ENCODE measurements around the gene SLC33A1. TPM values are rescaled to one million over a fixed set of nuclear protein-coding genes. Genes with fewer than 3 reads are reported as not detected.
"Not testable (repeated sequence)": the region's sequence is repeated elsewhere in the genome, so short reads cannot be mapped to it uniquely, and the experiment has no call there.

Gene SLC33A1
- total RNA-seq, 1 donor from 2014 or later: 28.0 TPM

GRCh38 chr3:155871746-155872158 is 17.5 kb upstream of the SLC33A1 start:
- no peaks in the 10 kb centered on the region for H3K27me3 Mint-ChIP-seq
- DNase-seq: no peak
- H3K9me3 Mint-ChIP-seq: no peaks in the 10 kb centered on the region
- H3K36me3 Mint-ChIP-seq (ENCODE audit: low read depth): peaks cover 2% of the 10 kb centered on the region
- H3K4me3 Mint-ChIP-seq: peak overlapping the region; percentile 88
- H3K27ac Mint-ChIP-seq: peak overlapping the region; percentile 85
- intact Hi-C loops (cut with micrococcal nuclease): loop anchor here (5.0 kb wide), 1 partner anchor 41 kb away; no protein-coding TSS in a partner anchor
- H3K4me1 Mint-ChIP-seq: peaks cover 25% of the 10 kb centered on the region

- peak overlapping the region; percentile 88 for H3K4me3 Mint-ChIP-seq
- peak overlapping the region; percentile 85 for H3K27ac Mint-ChIP-seq
- intact Hi-C loops (cut with micrococcal nuclease): loop anchor here (1.0 to 5.0 kb wide), 5 partner anchors 9 to 1289 kb away; partner anchors contain the start of genes C3orf33, CCNL1 and SLC33A1
- DNase-seq: peak; percentile 88
- H3K27me3 Mint-ChIP-seq: no peaks in the 10 kb centered on the region
- H3K36me3 Mint-ChIP-seq (ENCODE audit: low read depth): peaks cover 2% of the 10 kb centered on the region
- no peaks in the 10 kb centered on the region for H3K9me3 Mint-ChIP-seq
- peaks cover 22% of the 10 kb centered on the region for H3K4me1 Mint-ChIP-seq
Observed at GRCh38 chr3:155870945-155871745, 16.9 kb upstream of the SLC33A1 start.

- DNase-seq: no peak
- H3K4me1 Mint-ChIP-seq: peaks cover 19% of the 10 kb centered on the region
- H3K27me3 Mint-ChIP-seq: no peaks in the 10 kb centered on the region
- peaks cover 2% of the 10 kb centered on the region for H3K36me3 Mint-ChIP-seq (ENCODE audit: low read depth)
- peak within 1 kb of the TSS; percentile 88 for H3K4me3 Mint-ChIP-seq
- peak within 1 kb of the TSS; percentile 96 for H3K27ac Mint-ChIP-seq
- intact Hi-C loops (cut with micrococcal nuclease): loop anchor here (1.0 to 5.0 kb wide), 5 partner anchors 8 to 1290 kb away; partner anchors contain the start of genes C3orf33, CCNL1 and SLC33A1
- no peaks in the 10 kb centered on the region for H3K9me3 Mint-ChIP-seq
Observed at GRCh38 chr3:155870133-155870944, 16.1 kb upstream of the SLC33A1 start, which contains the start of gene GMPS. Gene GMPS (plus strand): TSS chr3:155870650. CDS start chr3:155870871, 221 bp downstream.

- Mint-ChIP-seq H3K36me3 (ENCODE audit: low read depth) (peaks cover 2% of the 10 kb centered on the region), H3K4me1 (peaks cover 17% of the 10 kb centered on the region), H3K4me3 (peak overlapping the region; percentile 88), H3K27me3 (no peaks in the 10 kb centered on the region), H3K27ac (peak overlapping the region; percentile 96), H3K9me3 (no peaks in the 10 kb centered on the region)
- no peak for DNase-seq
- intact Hi-C loops (cut with micrococcal nuclease): loop anchor here (1.0 to 5.0 kb wide), 5 partner anchors 7 to 1291 kb away; partner anchors contain the start of genes C3orf33, CCNL1 and SLC33A1
Observed at GRCh38 chr3:155869691-155870090, 15.5 kb upstream of the SLC33A1 start.

- H3K36me3 Mint-ChIP-seq (ENCODE audit: low read depth): peaks cover 3% of the 10 kb centered on the region
- peaks cover 6% of the 10 kb centered on the region for H3K9me3 Mint-ChIP-seq
- peaks cover 26% of the 10 kb centered on the region for H3K4me1 Mint-ChIP-seq
- peak; percentile 47 for DNase-seq
- peak overlapping the region; percentile 82 for H3K27ac Mint-ChIP-seq
- intact Hi-C loops (cut with micrococcal nuclease): no loop called here
- peak overlapping the region; percentile 37 for H3K4me3 Mint-ChIP-seq
- no peaks in the 10 kb centered on the region for H3K27me3 Mint-ChIP-seq
Observed at GRCh38 chr3:155863072-155863784, 9.0 kb upstream of the SLC33A1 start.

GRCh38 chr3:155862290-155862982 is 8.2 kb upstream of the SLC33A1 start:
- intact Hi-C loops (cut with micrococcal nuclease): loop anchor here (1.0 kb wide), 2 partner anchors 8 kb away; partner anchors contain the start of genes GMPS and SLC33A1
- H3K4me3 Mint-ChIP-seq: peak overlapping the region; percentile 37

GRCh38 chr3:155861476-155862183 is 7.4 kb upstream of the SLC33A1 start:
- Mint-ChIP-seq H3K4me1 (peaks cover 27% of the 10 kb centered on the region), H3K36me3 (ENCODE audit: low read depth) (peaks cover 3% of the 10 kb centered on the region), H3K27me3 (peaks cover 2% of the 10 kb centered on the region), H3K4me3 (no peak overlapping the region), H3K9me3 (peaks cover 6% of the 10 kb centered on the region), H3K27ac (peak overlapping the region; percentile 82)
- intact Hi-C loops (cut with micrococcal nuclease): loop anchor here (1.0 kb wide), 2 partner anchors 7 to 9 kb away; partner anchors contain the start of genes GMPS and SLC33A1
- no peak for DNase-seq

More at GRCh38 chr3:155862290-155862982, 8.2 kb upstream of the SLC33A1 start:
- H3K36me3 Mint-ChIP-seq (ENCODE audit: low read depth); H3K9me3 Mint-ChIP-seq; H3K27me3 Mint-ChIP-seq: not testable (repeated sequence)
- Mint-ChIP-seq H3K4me1 (peaks cover 27% of the 10 kb centered on the region), H3K27ac (peak overlapping the region; percentile 82)
- peak; percentile 87 for DNase-seq

GRCh38 chr3:155860424-155860823 is 6.2 kb upstream of the SLC33A1 start:
- DNase-seq: peak; percentile 51
- intact Hi-C loops (cut with micrococcal nuclease); H3K4me3 Mint-ChIP-seq; H3K36me3 Mint-ChIP-seq (ENCODE audit: low read depth); H3K27ac Mint-ChIP-seq; H3K9me3 Mint-ChIP-seq; H3K27me3 Mint-ChIP-seq: not testable (repeated sequence)
- H3K4me1 Mint-ChIP-seq: peaks cover 27% of the 10 kb centered on the region

GRCh38 chr3:155859859-155860258 is 5.6 kb upstream of the SLC33A1 start:
- Mint-ChIP-seq H3K4me3 (no peak overlapping the region), H3K4me1 (peaks cover 29% of the 10 kb centered on the region), H3K27ac (no peak overlapping the region), H3K36me3 (ENCODE audit: low read depth) (peaks cover 5% of the 10 kb centered on the region), H3K27me3 (peaks cover 2% of the 10 kb centered on the region), H3K9me3 (peaks cover 6% of the 10 kb centered on the region)
- intact Hi-C loops (cut with micrococcal nuclease): loop anchor here (10.0 kb wide), 1 partner anchor 955 kb away; no protein-coding TSS in a partner anchor
- DNase-seq: no peak

GRCh38 chr3:155853214-155854140 is 750 bp downstream of the SLC33A1 start:
- intact Hi-C loops (cut with micrococcal nuclease): loop anchor here (1.0 to 10.0 kb wide), 10 partner anchors 9 to 1529 kb away; partner anchors contain the start of genes C3orf33, CCNL1, DHX36 and GMPS
- H3K36me3 Mint-ChIP-seq (ENCODE audit: low read depth): peaks cover 37% of the 10 kb centered on the region
- H3K4me3 Mint-ChIP-seq: peak overlapping the region; percentile 97
- no peaks in the 10 kb centered on the region for H3K9me3 Mint-ChIP-seq
- peak; percentile 80 for DNase-seq
- peaks cover 34% of the 10 kb centered on the region for H3K4me1 Mint-ChIP-seq
- peaks cover 2% of the 10 kb centered on the region for H3K27me3 Mint-ChIP-seq
- peak overlapping the region; percentile 98 for H3K27ac Mint-ChIP-seq

GRCh38 chr3:155852341-155852740 is 1.9 kb downstream of the SLC33A1 start:
- peak overlapping the region; percentile 97 for H3K4me3 Mint-ChIP-seq
- intact Hi-C loops (cut with micrococcal nuclease): loop anchor here (5.0 to 10.0 kb wide), 5 partner anchors 100 to 1325 kb away; partner anchors contain the start of gene CCNL1
- DNase-seq: no peak
- H3K9me3 Mint-ChIP-seq: no peaks in the 10 kb centered on the region
- H3K27ac Mint-ChIP-seq: peak overlapping the region; percentile 78
- H3K27me3 Mint-ChIP-seq: peaks cover 2% of the 10 kb centered on the region
- peaks cover 41% of the 10 kb centered on the region for H3K36me3 Mint-ChIP-seq (ENCODE audit: low read depth)
- peaks cover 37% of the 10 kb centered on the region for H3K4me1 Mint-ChIP-seq

Measured in activated CD4-positive, alpha-beta T cell treated with anti-CD3 and anti-CD28 coated beads, Interleukin-2, amount 10 ng/mL, durations not matched to agents 24 days and 14 days (primary cell).